ENCODE measurements around the gene RPL29. TPM values are rescaled to one million over a fixed set of nuclear protein-coding genes. Genes with fewer than 3 reads are reported as not detected.

Gene RPL29
- total and polyA plus RNA-seq, 2 of the 8 experiments (the other 6 are each of a cell fraction or from before 2014, with no cell fraction given): 1,467 to 2,660 TPM

- Histone ChIP-seq H3K79me2 (ENCODE audit: control insufficient read depth in 1 of 2, insufficient read depth in 2 of 2, low read length in 2 of 2) (no peaks in the 10 kb centered on the region), H2BK12ac (ENCODE audit: low read depth, low read length) (no peak overlapping the region), H3K23me2 (ENCODE audit: low read depth, low read length) (peaks cover 8% of the 10 kb centered on the region; the same call in 1 of the 2 replicates), H3K27me3 (replicated peaks in 1 of 4; ENCODE audit: control insufficient read depth in 3 of 4, extremely low read depth in 1 of 4, insufficient read depth in 3 of 4, low read length in 3 of 4) (peaks cover 3 to 27% (median 12%) of the 10 kb centered on the region in 4 experiments), H2AFZ (ENCODE audit: low read length) (no peak overlapping the region), H3K79me1 (ENCODE audit: low read depth, low read length) (no peaks in the 10 kb centered on the region), H2BK15ac (ENCODE audit: low read length) (no peak overlapping the region), H2BK20ac (ENCODE audit: low read length) (no peak overlapping the region), H4K8ac (ENCODE audit: extremely low read depth, insufficient read depth, low read length) (no peak overlapping the region), H3K14ac (ENCODE audit: insufficient read length) (no peak overlapping the region), H2BK120ac (replicated peaks; ENCODE audit: low read depth, low read length) (no peak overlapping the region), H4K20me1 (replicated peaks in 1 of 2; ENCODE audit: control insufficient read depth in 1 of 2, insufficient read depth in 2 of 2, low read length in 2 of 2) (peaks cover 0 to 7% of the 10 kb centered on the region in 2 experiments), H2BK5ac (ENCODE audit: low read depth, low read length) (no peak overlapping the region), H3K4ac (replicated peaks; ENCODE audit: insufficient read length, low read depth, low read length) (no peak overlapping the region), H3K4me1 (replicated peaks in 1 of 4; ENCODE audit: control insufficient read depth in 3 of 4, insufficient read depth in 4 of 4, low read length in 3 of 4) (peaks cover 4 to 27% (median 16%) of the 10 kb centered on the region in 4 experiments), H3K36me3 (ENCODE audit: control insufficient read depth in 2 of 4, insufficient read depth in 4 of 4, low read length in 3 of 4) (no peaks in the 10 kb centered on the region), H3K4me3 (ENCODE audit: extremely low read depth in 1 of 4, insufficient read depth in 2 of 4, low read depth in 3 of 4, low read length in 4 of 4) (no peak overlapping the region), H4K5ac (ENCODE audit: insufficient read length, low read depth, low read length) (no peak overlapping the region), H2AK5ac (ENCODE audit: low read depth, low read length) (no peak overlapping the region), H3K4me2 (ENCODE audit: insufficient read depth in 1 of 2, low read depth in 2 of 2, low read length in 2 of 2) (no peak overlapping the region), H3K27ac (ENCODE audit: low read depth, low read length) (no peak overlapping the region), H3K23ac (ENCODE audit: insufficient read length) (no peak overlapping the region), H3K56ac (replicated peaks; ENCODE audit: insufficient read length, low read depth, low read length) (no peak overlapping the region), H3K9ac (replicated peaks in 1 of 4; ENCODE audit: extremely low read depth in 1 of 4, low read depth in 3 of 4, low read length in 3 of 4) (no peak overlapping the region), H3K9me3 (ENCODE audit: insufficient read depth in 2 of 2, low read depth in 1 of 2, low read length in 1 of 2) (no peaks in the 10 kb centered on the region), H3K18ac (ENCODE audit: extremely low read depth, low read length) (no peak overlapping the region), H4K91ac (replicated peaks; ENCODE audit: insufficient read length, low read length) (no peak overlapping the region)
- WGBS, 2 experiments (ENCODE audit: extremely low coverage in 1 of 2, insufficient coverage in 1 of 2, insufficient read length in 1 of 2, insufficient replicate concordance in 2 of 2, low coverage in 1 of 2, low lambda C conversion rate in 2 of 2, missing lambda C conversion rate in 1 of 2): 92% methylated on average over 10 of the region's 10 CpGs; no CpG with 5 or more reads in 1 of the 2 experiments
- no peak for FAIRE-seq
- POLR2A ChIA-PET (ENCODE audit: partially characterized antibody): interaction anchor here (1.2 to 29.3 kb wide), 6 partner anchors 8 to 84 kb away, joined by 3 to 923 read pairs (median 37); partner anchors contain the start of genes ABHD14A, ABHD14B, ACY1 and GPR62
- no peak for DNase-seq (ENCODE audit: low read depth in 1 of 2, low spot score in 2 of 2)
- CTCF ChIA-PET (ENCODE audit: partially characterized antibody): interaction anchor here (1.2 to 6.7 kb wide), 4 partner anchors 12 to 40 kb away, joined by 3 to 64 read pairs (median 26); partner anchors contain the start of genes ABHD14A, ABHD14B, ACY1 and PARP3
- no peak for TF ChIP-seq TCF12 (IDR thresholded peaks at IDR 0.05; ENCODE audit: low read depth, low read length)
- TF ChIP-seq YY1 (IDR thresholded peaks at IDR 0.05; ENCODE audit: low read depth, low read length): no peak
- no peak for TF ChIP-seq HDAC2 (IDR thresholded peaks at IDR 0.05; ENCODE audit: borderline replicate concordance in 1 of 2, low read depth in 2 of 2, low read length in 2 of 2)
- no peak for TF ChIP-seq NRF1 (IDR thresholded peaks at IDR 0.05; ENCODE audit: low read depth, low read length)
These were observed 35.3 kb downstream of the RPL29 start for GRCh38 chr3:51960386-51960785.
